ENCODE data around the gene RPL41. TPM values are rescaled to one million over a fixed set of nuclear protein-coding genes. Genes with fewer than 3 reads are reported as not detected.

RPL41 gene
- polyA plus RNA-seq, 1 of the 3 experiments (the other 2 are of a cell fraction): 12,464 TPM

GRCh38 chr12:56117778-56118687, 1.6 kb downstream of the RPL41 start, which contains the start of gene ZC3H10 (continued):
- peak in 1 of 2 experiments; percentile 51; a peak in 2 of 4 replicates for TF ChIP-seq EP300 (IDR thresholded peaks at IDR 0.05; ENCODE audit: borderline replicate concordance in 1 of 2, low read depth in 1 of 2, low read length in 1 of 2)
- TF ChIP-seq FOXJ3 (CRISPR knock-in tag; IDR thresholded peaks at IDR 0.05): peak; percentile 68; the same call in 1 of the 2 replicates
- TF ChIP-seq RCOR1 (IDR thresholded peaks at IDR 0.05; ENCODE audit: low read length): peak; percentile 48
- TF ChIP-seq, protein P1, sequence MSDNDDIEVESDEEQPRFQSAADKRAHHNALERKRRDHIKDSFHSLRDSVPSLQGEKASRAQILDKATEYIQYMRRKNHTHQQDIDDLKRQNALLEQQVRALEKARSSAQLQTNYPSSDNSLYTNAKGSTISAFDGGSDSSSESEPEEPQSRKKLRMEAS (IDR thresholded peaks at IDR 0.05; ENCODE audit: low read depth): peak; percentile 96
- TF ChIP-seq, protein P2, sequence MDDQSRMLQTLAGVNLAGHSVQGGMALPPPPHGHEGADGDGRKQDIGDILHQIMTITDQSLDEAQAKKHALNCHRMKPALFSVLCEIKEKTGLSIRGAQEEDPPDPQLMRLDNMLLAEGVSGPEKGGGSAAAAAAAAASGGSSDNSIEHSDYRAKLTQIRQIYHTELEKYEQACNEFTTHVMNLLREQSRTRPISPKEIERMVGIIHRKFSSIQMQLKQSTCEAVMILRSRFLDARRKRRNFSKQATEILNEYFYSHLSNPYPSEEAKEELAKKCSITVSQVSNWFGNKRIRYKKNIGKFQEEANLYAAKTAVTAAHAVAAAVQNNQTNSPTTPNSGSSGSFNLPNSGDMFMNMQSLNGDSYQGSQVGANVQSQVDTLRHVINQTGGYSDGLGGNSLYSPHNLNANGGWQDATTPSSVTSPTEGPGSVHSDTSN (IDR thresholded peaks at IDR 0.05): peak; percentile 95
- TF ChIP-seq, protein P3, sequence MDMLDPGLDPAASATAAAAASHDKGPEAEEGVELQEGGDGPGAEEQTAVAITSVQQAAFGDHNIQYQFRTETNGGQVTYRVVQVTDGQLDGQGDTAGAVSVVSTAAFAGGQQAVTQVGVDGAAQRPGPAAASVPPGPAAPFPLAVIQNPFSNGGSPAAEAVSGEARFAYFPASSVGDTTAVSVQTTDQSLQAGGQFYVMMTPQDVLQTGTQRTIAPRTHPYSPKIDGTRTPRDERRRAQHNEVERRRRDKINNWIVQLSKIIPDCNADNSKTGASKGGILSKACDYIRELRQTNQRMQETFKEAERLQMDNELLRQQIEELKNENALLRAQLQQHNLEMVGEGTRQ (IDR thresholded peaks at IDR 0.05; ENCODE audit: borderline replicate concordance, low read depth, low read length): no peak; the same call in 1 of the 2 replicates
- peak; percentile 74 for TF ChIP-seq JUND (IDR thresholded peaks at IDR 0.05)
- TF ChIP-seq NFIC (IDR thresholded peaks at IDR 0.05; ENCODE audit: borderline replicate concordance): peak; percentile 51; the same call in 1 of the 2 replicates
- TF ChIP-seq ELF1 (IDR thresholded peaks at IDR 0.05): peak; percentile 98
- TF ChIP-seq RXRA (IDR thresholded peaks at IDR 0.05; ENCODE audit: borderline replicate concordance, low read depth): no peak; the same call in 1 of the 2 replicates
- no peak; the same call in 1 of the 2 replicates for TF ChIP-seq MEF2A (IDR thresholded peaks at IDR 0.05; ENCODE audit: borderline replicate concordance, low read depth)

DNA sequence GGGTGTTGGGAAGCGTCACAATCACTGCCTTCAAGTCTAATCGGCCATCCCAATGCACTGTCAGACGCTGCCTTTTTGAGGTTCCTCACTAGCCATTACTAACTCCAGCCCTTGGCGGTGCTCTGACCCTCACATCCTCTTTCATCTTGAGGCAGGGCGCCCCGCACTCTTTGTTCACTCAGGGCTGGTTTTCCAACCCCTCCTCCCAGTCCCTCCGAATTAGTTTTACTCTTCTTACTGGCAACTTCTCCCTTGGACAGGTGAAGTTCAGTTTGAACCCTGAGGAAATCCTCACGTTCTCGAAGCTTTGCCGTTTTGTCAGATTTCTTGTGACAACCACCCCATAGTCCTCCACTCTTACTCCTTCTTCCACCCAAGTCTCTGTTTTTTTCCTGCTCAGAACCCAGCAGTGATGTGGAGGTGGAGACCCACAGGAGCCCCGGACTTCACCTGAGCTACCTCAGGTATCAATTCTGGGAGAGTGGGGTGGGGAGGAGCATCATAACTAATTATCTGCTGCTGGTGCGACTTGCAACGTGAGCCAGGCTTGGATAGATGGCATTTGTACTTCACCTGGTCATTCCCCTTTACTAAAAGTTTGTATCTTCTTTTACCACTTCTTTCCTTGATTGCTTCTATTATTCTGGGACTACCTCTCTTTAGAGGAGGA, 2.4 kb downstream of the RPL41 start:
- Histone ChIP-seq H3K4me1 (ENCODE audit: control insufficient read depth in 1 of 2, insufficient read depth in 2 of 2, low read depth in 1 of 2, low read length in 1 of 2) (peaks cover 18 to 20% of the 10 kb centered on the region in 2 experiments; a peak in 3 of 4 replicates), H3F3A (replicated peaks; ENCODE audit: insufficient read depth) (peaks cover 30% of the 10 kb centered on the region), H3K4me3 (ENCODE audit: low read depth in 2 of 2, low read length in 1 of 2) (peak overlapping the region; percentile 79 to 89), H3K9ac (peak overlapping the region; percentile 72), H3K9me2 (no peaks in the 10 kb centered on the region), H3K79me2 (ENCODE audit: insufficient read depth) (peaks cover 47% of the 10 kb centered on the region), H3K9me3 (no peaks in the 10 kb centered on the region), H3K27me3 (ENCODE audit: insufficient read depth) (no peaks in the 10 kb centered on the region), H3K36me3 (replicated peaks in 1 of 2; ENCODE audit: control insufficient read depth in 1 of 2, insufficient read depth in 2 of 2, low read length in 1 of 2) (peaks cover 10 to 28% of the 10 kb centered on the region in 2 experiments), H2AFZ (ENCODE audit: low read depth) (peak overlapping the region; percentile 23; the same call in 1 of the 2 replicates), H3K4me2 (peak overlapping the region; percentile 93), H4K20me1 (ENCODE audit: insufficient read depth) (peaks cover 3% of the 10 kb centered on the region; the same call in 1 of the 2 replicates), H3K27ac (ENCODE audit: low read depth in 2 of 2, low read length in 1 of 2) (peak overlapping the region; percentile 90 to 93)
- POLR2A ChIA-PET: interaction anchor here (0.6 to 2.5 kb wide), 20 partner anchors 8 to 289 kb away, joined by 3 to 44 read pairs (median 4); partner anchors contain the start of genes DNAJC14, ERBB3, ESYT1 and MYL6
- 2% methylated on average over 13 of the region's 13 CpGs for WGBS (ENCODE audit: low lambda C conversion rate)
- no peak for DNase-seq
- CTCF ChIA-PET: interaction anchor here (0.6 to 16.0 kb wide), 29 partner anchors 8 to 511 kb away, joined by 3 to 272 read pairs (median 4); partner anchors contain the start of genes ANKRD52, ERBB3, ESYT1 and MYL6
- TF ChIP-seq, protein P4, sequence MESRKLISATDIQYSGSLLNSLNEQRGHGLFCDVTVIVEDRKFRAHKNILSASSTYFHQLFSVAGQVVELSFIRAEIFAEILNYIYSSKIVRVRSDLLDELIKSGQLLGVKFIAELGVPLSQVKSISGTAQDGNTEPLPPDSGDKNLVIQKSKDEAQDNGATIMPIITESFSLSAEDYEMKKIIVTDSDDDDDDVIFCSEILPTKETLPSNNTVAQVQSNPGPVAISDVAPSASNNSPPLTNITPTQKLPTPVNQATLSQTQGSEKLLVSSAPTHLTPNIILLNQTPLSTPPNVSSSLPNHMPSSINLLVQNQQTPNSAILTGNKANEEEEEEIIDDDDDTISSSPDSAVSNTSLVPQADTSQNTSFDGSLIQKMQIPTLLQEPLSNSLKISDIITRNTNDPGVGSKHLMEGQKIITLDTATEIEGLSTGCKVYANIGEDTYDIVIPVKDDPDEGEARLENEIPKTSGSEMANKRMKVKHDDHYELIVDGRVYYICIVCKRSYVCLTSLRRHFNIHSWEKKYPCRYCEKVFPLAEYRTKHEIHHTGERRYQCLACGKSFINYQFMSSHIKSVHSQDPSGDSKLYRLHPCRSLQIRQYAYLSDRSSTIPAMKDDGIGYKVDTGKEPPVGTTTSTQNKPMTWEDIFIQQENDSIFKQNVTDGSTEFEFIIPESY (IDR thresholded peaks at IDR 0.05; ENCODE audit: borderline replicate concordance, low read depth): no peak
- TF ChIP-seq EP300 (IDR thresholded peaks at IDR 0.05; ENCODE audit: borderline replicate concordance in 1 of 2, low read depth in 1 of 2, low read length in 1 of 2): no peak
- no peak for TF ChIP-seq MEF2A (IDR thresholded peaks at IDR 0.05; ENCODE audit: borderline replicate concordance, low read depth)
- TF ChIP-seq, protein P5, sequence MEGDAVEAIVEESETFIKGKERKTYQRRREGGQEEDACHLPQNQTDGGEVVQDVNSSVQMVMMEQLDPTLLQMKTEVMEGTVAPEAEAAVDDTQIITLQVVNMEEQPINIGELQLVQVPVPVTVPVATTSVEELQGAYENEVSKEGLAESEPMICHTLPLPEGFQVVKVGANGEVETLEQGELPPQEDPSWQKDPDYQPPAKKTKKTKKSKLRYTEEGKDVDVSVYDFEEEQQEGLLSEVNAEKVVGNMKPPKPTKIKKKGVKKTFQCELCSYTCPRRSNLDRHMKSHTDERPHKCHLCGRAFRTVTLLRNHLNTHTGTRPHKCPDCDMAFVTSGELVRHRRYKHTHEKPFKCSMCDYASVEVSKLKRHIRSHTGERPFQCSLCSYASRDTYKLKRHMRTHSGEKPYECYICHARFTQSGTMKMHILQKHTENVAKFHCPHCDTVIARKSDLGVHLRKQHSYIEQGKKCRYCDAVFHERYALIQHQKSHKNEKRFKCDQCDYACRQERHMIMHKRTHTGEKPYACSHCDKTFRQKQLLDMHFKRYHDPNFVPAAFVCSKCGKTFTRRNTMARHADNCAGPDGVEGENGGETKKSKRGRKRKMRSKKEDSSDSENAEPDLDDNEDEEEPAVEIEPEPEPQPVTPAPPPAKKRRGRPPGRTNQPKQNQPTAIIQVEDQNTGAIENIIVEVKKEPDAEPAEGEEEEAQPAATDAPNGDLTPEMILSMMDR (IDR thresholded peaks at IDR 0.05): no peak
- no peak for TF ChIP-seq RXRA (IDR thresholded peaks at IDR 0.05; ENCODE audit: borderline replicate concordance, low read depth)
- TF ChIP-seq RAD21 (IDR thresholded peaks at IDR 0.05; ENCODE audit: low read length): no peak
- TF ChIP-seq JUND (IDR thresholded peaks at IDR 0.05): no peak
- TF ChIP-seq TEAD4 (IDR thresholded peaks at IDR 0.05; ENCODE audit: borderline replicate concordance, insufficient read depth): no peak
- TF ChIP-seq TAF1 (IDR thresholded peaks at IDR 0.05; ENCODE audit: borderline replicate concordance, low read depth, low read length): no peak
